GM21723 (cell line): ENCODE results near the gene ST6GALNAC2.
"Not testable (repeated sequence)": the region's sequence is repeated elsewhere in the genome, so short reads cannot be mapped to it uniquely, and the experiment has no call there.

ENCODE experiments used
- ATAC-seq: cut with Tn5 transposase; IDR thresholded peaks from one replicate; pipeline ENCODE4 v1.9.1; 2021; ENCODE audit warnings: mild to moderate bottlenecking, moderate library complexity; ENCODE audit not compliant: unreplicated experiment

The ST6GALNAC2 gene

DNA sequence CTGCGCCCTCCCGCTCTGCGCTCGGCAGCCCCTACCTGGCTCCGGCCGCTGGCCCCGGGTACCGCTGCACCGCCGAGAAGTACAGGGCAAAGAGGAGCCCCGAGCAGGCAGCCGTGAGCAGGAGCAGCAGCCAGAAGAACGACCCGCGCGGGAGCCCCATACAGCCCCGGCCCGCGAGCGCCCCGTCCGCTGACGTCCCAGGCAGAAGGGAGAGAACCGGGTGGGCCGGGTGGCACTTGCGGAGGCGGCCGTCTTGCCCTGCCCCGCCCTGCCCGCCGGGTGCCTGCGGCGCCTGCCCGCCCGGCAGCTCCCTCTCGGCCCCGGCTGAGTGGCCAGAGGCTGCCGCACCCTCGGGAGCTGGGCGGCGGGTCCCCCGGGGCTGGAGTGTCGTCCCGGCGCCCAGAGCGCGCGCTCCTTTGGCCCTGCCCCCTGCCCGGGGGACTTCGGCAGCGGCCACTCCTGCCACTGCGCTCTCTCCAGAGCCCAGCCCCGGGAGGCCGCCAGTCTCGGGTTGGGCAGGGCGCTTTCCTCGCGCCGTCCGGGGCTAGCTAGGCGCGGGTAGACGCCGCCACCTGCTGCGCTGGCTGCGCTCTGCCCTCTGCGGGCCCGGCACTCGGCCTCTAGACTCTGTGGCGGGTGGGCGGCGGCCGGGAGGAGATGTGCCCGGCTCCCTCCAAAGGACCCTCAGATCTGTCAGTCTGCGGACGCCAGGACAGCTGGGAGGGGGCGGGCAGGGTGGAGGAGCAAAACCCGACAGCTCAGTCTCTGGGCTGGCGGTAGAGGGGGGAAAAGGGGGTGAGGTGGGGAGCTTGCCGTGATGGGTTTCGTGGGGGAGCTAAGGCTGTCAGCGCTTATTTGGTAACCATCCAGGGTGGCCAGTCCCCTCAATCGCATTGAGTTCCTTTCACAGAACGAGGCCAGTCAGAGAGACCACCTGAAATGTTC, at the start of gene ST6GALNAC2:
Gene ST6GALNAC2 (minus strand): TSS at position 212 of the 945 bp plus-strand sequence. CDS start 52 bp downstream, at position 160.
- ATAC-seq = no peak

DNA sequence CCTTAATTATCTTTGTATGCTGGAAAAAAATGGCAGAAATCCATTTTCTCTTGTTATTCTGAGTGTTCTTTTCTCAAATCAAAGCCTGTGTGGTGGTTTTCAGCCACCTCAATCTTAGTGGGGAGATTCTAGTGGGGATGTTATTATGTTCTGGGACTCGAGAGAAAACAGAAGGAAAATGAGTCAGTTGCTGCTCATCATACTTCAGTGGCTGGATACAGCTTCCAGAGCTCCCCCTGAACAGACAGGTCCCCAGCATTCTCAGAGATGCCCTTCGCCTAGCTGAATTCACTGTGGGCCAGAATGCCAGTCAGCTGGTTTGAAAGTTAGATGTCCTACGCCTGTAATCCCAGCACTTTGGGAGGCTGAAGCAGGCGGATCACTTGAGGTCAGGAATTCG, 49.4 kb upstream of the ST6GALNAC2 start:
- ATAC-seq = no peak

DNA sequence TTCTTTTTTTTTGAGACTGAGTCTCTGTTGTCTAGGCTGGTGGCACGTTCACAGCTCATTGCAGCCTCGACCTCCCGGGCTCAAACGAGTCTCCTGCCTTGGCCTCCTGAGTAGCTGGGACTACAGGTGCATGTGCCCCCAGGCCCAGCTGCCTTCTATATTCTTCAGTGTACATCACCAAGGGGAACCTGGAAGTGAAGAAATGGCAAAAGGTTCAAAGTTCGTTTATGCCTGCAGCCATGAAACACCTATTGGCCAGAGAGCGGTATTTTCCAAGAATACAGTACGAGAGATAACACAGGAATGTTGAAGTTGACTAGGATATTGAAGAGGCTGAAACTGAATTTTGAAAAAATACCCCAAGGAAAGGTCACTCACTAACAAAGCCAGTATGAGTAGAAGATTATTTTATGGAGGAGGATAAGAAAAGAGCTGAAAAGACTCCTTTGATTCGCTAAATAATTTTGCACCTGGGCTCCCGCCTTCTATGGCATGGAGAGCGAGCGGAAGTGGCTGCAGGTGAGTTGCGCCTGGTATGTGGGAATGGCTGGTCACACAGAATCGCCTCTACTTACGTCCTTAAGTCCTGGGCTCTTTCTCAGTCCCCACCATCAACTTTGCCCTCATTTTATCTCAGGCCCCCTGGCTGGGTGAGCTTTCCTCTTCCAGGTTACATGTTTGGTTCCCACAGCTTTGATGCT, 48.1 kb upstream of the ST6GALNAC2 start:
- no peak for ATAC-seq

DNA sequence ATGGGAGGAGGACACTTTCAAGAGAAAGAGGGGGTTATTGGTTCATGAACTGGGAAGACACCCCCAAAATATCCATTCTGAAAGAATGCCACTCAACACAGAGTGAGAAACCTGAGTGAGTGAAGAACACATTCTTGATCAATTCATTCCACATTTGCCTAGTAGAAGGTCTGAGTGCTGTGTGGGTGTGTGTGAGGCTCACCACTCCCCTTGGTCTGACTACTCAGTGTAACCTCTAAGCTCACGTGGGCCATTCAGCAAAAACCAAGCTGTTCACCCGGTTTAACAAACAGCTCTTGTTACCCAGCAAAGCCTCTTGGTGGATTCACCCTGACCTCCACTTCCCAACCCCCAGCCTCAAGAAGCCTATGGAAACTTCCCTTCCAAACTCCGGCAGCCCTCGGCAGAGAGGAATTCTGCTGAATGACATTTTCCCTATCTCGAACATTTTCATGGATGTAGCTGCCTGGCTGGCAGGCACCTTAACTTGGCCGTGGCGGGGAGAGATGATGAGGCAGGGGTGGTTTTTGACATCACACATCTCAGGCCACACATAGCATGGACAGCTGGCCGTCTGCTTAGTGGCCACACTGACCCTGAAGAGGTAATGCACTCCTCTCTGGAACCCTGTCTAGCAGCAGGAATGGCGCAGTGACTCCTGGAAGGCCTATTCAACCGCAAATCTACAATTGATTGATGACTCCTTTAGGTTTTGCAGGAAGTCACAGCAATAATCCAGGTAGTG, 46.3 kb upstream of the ST6GALNAC2 start:
- no peak for ATAC-seq

DNA sequence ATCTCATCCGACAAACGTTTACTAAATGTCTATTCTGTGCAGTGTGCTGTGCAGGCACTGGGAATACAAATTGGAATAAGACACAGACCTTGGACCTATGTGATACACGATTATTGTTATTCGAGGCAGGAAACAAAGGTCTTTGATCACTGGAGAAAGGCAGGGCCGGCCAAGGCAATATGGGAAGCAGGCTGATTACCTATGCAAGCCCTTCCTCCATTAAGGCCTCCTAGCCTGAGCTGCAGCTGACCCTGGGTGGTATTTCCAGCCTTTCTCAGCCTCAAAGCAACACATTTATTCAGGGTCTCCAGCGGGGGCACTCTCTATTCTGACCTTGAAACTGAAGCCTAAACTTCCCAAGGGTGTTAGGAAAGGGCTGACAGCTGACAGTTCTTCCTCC, 44.5 kb upstream of the ST6GALNAC2 start:
- no peak for ATAC-seq

DNA sequence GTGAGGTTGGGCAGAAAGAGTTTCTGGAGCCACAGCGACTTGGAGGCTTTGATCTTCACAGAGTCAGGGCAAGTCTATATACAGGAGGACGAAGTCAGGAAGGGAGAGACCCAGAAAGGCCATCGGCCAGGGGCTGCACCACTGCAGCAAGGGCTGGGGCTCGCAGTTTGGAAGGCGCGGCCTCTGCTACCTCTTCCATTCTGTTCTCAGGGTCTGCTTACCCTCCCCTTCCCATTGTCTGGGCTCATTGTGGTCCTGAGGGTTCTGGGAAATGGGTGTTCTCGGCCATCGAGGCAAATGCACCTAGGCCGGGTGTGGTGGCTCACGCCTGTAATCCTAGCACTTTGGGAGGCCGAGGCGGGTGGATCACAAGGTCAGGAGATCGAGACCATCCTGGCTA, 41.9 kb upstream of the ST6GALNAC2 start:
- ATAC-seq = no peak

DNA sequence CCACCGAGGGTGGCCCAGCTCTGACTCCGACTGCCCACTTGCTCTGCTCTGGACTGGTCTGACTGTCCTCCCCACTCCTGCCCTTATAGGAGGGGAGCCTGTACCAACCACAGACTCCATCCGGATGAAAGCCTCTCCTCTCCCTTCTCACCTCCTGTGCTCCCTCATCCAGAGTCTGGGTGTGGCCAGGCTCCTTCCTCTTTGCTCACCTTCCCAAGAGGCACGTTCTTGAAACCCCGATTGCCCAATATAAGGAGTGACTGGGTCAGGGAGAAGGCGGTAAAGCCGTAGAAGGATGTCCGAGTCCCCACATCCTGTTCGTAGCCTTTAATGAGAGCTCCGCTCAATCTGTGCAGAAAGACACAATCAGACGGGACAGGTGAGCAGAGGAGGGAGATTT, 40.8 kb upstream of the ST6GALNAC2 start:
- ATAC-seq = no peak

DNA sequence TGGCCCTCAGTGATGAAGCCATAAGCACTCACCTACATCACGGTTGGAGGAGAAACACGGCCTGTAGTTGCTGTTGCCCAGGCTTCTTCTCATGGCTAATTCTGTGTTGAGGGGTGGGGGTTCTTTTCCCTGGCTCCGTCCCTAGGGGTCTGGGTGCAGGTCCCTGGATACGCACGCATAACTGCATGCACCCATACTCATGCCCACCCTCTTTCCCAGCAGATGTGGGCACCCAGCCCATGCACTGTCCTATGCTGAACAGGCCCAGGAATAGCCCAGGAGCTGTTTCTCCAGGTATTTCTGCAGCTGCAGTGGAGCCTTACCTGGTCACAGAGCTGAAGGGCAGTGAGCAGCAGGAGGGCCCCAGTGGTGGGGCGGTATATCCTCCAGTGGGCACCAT, 39.8 kb upstream of the ST6GALNAC2 start:
- no peak for ATAC-seq

DNA sequence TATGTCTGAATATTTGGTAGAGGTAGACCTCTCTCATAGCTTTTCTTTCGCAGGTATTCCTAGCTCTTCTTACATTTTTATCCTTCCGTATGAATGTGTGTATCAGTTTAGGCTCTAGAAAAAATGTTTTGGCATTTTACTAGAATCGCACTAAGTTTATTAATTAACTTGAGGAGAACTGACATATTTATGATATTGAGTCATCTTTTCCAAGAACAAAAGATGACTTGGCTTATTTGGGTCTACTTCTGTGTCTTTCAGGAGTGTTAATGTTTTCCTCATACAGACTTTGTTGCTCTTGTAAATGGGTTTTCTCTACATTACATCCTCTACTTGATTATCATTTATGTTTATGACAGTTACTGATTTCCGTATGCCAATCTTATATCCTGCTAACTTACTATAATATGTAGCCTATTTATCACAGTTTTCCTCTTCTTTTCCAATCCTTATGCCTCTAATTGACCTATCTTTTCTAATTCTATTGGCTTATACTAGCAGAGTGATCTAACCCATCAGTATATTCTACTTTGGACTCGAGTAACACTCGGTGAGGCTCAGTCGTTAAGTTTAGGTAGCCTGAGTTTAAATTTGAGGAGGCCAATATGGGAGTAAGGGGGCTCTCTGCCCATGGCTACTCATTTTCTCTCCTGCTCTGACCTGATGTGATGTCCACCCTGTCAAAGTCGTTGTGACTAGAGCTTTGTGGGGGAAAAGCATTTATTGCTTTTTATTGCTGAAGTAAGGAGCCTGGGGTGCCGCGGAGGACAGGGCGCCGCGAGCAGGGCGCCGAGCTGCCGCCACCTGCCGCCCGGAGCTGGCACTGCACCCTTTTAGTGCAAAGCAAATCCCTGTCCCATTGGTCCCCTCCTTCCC, 37.8 kb upstream of the ST6GALNAC2 start:
- no peak for ATAC-seq

DNA sequence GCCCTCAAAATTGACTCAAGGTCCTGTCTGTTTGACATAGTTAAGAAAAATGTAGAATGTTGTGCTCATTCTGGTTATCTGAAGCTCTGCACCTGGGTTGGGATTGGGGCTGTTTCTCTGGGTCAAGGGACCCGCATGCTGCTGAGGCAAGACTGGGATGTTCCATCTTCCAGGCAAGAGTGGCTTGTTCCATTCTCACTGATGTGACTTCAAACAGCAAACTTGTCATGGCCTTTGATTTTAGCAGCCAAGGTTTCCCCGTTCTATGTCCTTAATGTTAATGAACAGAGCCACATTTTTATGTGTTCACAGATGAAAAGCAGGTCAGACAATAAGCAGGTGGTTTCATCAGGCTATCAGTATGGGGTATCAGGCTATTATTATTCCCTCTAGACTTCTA, 32.2 kb upstream of the ST6GALNAC2 start:
- ATAC-seq = no peak

DNA sequence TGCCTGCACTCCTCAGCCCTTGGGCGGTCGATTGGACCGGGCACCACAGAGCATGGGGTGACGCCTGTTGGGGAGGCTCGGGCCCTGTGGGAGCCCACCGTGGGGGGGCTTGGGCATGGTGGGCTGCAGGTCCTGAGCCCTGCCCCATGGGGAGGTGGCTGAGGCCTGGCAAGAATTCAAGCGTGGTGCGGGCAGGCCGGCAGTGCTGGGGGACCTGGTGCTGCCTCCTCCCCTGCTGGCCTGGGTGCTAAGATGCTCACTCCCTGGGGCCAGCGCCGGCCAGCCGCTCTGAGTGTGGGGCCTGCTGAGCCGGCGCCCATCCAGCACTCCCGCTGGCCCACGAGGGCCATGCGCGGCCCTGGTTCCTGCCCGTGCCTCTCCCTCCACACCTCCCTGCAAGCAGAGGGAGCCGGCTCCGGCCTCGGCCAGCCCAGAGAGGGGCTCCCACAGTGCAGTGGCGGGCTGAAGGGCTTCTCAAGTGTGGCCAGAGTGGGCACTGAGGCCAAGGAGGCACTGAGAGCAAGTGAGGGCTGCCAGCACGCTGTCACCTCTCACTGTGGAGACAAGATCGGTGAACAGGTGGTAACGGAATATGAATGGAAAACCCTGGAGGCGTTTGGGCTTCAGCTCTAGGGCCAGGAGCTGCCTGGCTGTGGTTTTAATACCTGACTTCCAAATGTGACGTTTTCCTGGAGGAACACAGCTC, 29.4 kb upstream of the ST6GALNAC2 start:
- ATAC-seq = no peak

DNA sequence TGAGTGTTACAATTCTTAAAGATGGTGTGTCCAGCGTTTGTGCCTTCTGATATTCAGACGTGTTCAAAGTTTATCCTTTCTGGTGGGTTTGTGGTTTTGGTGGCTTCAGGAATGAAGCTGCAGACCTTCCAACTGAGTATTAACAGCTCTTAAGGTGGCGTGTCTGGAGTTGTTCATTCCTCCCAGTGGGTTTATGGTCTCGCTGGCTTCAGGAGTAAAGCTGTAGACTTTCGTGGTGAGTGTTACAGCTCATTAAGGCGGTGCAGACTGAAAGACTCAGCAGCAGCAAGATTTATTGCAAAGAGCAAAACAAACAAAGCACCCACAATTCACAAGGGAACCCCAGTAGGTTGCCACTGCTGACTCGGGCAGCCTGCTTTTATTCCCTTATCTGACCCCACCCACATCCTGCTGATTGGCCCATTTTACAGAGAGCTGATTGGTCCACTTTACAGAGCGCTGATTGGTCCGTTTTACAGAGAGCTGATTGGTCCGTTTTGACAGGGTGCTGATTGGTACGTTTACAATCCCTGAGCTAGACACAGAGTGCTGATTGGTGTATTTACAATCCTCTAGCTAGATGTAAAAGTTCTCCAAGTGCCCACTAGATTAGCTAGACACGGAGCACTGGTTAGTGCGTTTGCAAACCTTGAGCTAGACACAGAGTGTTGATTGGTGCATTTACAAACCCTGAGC, 28.6 kb upstream of the ST6GALNAC2 start:
- not testable (repeated sequence) for ATAC-seq

DNA sequence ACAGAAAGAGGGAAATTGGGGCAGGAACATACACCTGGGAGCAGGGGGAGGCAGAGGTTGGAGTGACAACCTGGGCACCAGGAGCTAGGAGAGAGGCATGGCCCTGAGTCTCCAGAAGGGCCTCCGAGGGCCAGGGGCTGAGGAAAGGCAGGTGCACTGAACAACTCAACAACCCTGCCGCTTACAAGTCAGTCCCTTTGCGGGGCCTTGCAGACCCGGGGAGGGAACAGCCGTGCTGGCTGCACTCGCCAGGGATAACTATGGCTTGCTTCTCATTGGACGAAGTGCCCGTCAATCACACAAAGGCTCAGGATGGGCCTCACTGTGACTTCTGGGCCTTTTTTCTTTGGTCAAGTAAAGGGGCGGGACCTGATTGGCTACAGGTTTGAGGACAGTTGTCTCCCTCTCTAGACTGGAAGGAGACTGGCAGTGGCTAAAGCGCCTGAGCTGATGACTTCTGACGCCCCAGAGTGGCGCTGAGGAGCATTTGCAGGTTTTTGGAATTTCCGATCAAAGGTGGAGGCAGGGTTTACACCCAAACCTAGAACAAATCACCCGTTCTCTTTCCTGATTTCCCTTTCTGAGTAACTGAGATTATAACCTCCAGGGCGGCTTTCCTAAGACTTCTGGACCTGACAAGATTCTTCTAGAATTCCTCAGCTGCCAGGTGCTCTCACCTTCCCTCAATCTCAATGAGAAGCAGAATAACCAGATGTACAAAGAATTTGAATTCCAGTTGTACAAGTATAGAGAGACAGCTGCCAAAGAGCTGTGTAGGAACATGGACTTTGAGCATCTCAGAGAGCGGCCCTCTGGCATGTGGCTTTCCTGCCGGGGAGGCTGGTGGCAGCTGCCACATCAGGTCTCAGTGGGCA, 27.6 kb upstream of the ST6GALNAC2 start:
- ATAC-seq = no peak

DNA sequence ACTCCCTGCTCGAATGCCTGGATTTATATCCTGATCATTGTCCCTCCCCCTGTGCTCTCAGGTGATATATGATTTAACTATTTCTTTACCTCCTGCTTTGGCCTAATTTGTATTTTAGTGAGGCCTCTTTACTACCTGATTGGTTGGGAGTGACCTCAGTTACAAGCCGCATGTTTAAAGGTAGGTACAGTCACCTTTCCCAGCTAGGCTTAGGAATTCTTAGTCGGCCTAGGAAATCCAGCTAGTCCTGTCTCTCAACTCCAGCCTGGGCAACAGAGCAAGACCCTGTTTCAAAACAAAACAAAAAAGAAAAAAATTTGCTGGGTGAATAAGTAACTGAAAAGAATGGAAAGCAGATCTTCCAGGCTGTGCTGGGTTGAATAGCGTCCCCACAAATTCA, 26.8 kb upstream of the ST6GALNAC2 start:
- no peak for ATAC-seq

DNA sequence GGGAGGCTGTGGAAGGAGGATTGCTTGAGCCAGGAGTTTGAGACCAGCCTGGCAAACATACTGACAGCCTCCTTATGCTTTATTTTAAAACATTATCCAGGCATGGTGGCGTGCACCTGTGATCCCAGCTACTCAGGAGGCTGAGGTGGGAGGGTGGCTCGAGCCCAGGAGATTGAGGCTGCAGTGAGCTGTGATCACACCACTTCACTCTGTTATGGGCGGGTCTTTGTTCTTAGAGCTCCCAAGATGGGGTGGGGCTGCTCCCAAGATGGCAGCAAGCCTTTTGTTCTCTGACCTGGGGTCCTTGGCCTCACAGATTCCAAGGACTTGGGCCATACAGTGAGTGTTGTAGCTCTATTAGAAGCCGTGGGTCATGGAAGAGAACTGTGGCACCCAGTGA, 26.1 kb upstream of the ST6GALNAC2 start:
- no peak for ATAC-seq

DNA sequence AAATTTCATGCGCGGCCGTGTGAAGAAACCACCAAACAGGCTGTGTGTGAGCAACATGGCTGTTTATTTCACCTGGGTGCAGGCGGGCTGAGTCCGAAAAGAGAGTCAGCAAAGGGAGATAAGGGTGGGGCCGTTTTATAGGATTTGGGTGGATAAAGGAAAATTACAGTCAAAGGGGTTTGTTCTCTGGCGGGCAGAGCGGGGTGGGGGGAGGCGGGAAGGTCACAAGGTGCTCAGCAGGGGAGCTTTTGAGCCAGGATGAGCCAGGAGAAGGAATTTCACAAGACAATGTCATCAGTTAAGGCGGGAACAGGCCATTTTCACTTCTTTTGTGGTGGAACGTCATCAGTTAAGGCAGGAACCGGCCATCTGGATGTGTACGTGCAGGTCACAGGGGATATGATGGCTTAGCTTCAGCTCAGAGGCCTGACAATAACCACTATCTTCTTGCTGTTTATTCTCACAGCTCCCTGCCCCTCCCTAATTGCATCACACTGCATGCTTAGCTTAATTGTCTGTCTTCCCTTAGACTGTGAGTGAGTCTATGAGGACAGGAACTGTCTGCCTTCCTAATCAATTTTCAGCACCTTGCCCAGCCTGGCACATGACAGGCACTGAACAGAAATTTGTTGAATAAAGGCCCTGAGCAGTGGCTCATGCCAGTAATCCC, 25.6 kb upstream of the ST6GALNAC2 start:
- not testable (repeated sequence) for ATAC-seq

DNA sequence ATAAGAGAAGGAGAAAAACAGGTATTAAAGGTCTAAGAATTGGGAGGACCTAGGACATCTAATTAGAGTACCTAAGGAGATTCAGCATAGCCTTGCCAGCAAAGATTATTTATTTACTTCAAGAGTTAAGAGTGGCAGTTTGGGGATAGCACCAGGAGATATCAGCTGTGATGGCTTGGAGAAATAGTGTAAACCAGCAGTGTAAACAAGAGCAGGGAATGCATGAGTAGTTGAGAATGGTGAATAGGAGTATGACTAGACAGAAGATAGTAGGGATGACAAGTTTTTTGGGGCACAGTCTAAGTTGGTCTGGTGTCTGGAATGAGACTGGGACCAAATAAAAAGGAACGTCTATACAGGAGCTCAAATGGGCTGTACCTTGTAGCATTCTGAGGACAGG, 21.0 kb upstream of the ST6GALNAC2 start:
- ATAC-seq = not testable (repeated sequence)

DNA sequence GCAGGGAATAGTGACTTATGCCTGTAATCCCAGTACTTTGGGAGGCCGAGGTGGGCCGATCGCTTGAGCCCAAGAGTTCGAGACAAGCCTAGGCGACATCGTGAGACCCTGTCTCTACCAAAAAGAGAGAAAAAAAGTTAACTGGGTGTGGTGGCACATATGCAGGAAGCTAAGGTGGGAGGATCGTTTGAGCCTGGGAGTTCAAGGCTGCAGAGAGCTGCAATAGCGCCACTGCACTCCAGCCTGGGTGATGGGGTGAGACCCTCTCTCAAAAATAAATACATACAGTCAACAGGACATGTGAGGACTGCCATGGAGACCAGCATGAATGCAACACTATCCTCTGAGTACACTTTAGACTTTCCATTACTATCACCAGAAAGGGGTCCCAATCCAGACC, 15.4 kb upstream of the ST6GALNAC2 start:
- no peak for ATAC-seq
